GM19372 (cell line): ENCODE results near the gene ANO4.
"Not testable (repeated sequence)": the region's sequence is repeated elsewhere in the genome, so short reads cannot be mapped to it uniquely, and the experiment has no call there.

Experiments
- ATAC-seq: cut with Tn5 transposase; IDR thresholded peaks from one replicate; pipeline ENCODE4 v1.9.1; 2021; ENCODE audit warnings: mild to moderate bottlenecking, low read depth, moderate library complexity; ENCODE audit not compliant: unreplicated experiment

The ANO4 gene

DNA sequence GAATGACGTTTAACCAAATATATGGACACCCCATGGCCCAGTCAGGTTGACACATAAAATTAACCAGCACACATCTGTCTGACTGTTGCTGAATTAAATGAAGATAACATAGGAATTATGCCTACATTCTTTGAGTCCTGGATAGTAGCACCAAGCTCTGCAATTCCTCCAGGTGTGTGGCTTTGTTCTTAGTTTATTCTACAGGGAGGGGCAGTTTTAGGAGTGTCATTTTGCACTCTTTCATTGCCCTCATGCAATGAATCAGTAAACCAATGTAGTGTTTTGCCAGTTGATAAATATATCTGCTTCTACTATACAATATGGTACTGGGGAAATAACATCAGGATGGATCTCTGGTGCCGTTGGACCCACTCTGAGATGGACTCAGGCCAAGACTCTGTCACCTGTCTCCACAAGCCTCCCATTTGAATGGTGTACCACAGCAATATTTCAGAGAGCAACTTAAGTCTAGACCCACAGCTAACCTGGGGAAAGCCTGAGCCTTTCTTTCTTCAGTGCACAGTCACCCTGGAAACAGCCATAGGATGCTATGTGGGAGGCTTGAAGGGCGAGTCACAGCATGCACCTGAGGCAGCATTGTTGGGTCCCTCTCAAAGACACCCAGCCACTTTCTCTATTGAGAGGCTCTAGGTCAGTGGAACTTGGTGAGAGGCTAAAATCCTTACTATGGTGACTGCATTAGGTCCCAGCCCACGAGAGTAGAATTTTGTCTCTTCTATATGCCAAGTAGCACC is 73.2 kb downstream of the ANO4 start:
- no peak for ATAC-seq

DNA sequence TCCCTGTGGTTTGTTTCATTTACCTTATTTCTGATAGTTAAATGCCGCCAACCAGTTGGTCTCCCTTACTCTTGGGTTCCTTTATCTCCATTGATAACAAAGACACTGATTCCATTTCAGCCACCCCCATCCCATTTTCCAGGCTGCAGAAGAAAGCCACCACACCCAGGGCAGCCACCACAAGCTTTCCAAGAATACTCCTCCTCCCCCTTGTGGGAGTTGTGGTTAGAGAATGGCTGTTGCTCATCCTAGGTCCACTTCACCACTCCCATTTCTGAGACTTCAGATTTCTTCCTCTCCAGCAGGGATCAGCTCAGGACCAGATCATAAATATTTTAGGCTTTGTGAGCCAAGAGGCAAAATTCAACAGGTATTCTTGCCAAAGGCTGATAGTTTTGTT is 73.9 kb downstream of the ANO4 start:
- ATAC-seq, result no peak

DNA sequence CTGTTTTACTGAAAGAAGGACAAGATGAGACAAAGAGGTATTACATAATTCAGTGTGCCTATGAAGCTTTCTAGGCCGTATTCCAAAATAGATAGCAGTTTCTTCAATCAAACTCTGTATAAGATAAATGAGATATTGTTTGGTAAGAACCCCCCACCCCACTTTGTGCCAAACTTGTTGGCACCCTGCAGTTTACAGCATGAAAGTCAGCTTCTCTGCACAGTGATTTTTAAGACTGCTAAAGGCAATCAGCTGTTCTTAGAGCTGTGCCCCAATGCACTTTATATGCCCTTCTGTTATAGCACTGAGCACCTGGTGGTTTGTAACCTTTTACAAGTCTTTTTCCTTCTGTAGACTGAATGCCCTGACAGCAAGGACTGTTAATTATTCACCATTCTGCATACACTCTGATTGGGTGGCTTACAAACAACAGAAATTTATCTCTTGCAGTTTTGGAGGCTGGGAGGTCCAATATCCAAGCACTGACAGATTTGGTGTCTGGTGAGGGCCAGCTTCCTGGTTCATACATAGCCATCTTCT is 76.7 kb downstream of the ANO4 start:
- no peak for ATAC-seq

DNA sequence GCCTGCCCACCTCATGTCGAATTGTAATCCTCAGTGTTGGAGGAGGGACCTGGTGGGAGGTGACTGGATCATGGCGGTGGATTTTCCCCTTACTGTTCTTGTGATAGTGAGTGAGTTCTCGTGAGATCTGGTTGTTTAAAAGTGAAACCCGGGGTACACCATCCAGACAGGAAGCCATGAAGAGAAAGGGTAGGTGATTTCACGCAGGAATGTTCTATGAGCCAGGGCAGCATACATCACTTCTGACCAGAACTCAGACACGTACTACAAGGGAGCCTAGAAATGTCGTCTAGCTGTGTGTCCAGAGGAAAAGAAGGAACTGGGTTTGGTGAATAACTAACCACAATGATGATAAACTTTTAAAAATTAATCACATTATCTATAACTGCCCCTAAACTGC is 80.6 kb downstream of the ANO4 start:
- ATAC-seq, result no peak

DNA sequence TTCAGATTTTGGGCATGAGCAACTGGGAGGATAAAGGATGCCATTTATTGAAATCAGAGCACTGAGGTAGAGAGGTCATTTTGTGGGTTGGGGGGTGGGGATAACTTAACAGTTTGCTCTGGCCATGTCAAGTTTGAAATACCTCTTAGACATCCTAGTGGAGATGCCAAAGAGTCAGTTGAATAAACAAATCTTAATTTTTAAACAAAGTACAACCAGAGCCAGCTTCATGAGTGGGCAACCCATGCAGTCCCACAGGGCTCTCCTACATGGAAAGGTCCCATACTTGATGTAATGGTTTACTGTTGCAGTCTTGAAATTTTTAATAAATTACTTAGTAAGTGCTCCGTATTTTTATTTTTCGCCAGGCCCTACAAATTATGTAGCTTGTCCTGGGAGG is 81.2 kb downstream of the ANO4 start:
- no peak for ATAC-seq

DNA sequence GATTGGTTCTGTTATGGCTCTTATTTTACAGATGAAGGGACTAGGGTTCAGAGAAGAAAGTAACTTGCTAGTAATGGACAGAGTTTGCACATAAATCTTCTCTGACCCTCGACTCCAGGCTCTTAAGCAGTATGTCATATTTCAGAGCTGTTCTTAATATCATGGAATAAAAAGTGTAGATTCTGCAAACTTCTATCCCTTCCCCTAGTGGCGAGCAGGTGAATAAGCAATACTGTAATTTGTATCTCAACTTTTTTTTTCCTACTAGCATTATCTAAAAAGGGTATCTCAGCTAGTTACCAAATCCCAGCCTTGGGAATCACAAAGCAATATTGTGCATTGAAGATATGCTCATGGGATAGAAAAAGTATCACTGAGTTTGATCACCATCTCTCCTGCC is 83.2 kb downstream of the ANO4 start:
- ATAC-seq, result no peak

DNA sequence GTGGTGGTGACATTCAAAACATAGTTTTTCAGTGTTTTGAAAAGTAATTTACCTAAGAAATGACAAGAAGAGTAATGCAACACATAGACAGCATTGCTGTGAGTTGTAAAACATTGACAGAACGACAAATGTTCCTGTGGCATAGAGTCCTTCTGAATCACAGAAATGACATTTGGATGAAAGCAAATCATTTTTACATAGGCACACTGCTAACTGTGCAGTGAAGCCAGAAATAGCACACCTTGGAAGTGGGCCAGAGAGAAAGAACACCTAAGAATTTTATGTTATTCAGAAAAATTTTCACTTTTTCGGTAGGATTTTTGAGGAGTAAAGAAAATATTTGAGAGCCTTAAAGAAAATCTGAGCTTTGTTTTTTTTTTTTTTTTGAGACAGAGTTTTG is 100.6 kb downstream of the ANO4 start:
- no peak for ATAC-seq

DNA sequence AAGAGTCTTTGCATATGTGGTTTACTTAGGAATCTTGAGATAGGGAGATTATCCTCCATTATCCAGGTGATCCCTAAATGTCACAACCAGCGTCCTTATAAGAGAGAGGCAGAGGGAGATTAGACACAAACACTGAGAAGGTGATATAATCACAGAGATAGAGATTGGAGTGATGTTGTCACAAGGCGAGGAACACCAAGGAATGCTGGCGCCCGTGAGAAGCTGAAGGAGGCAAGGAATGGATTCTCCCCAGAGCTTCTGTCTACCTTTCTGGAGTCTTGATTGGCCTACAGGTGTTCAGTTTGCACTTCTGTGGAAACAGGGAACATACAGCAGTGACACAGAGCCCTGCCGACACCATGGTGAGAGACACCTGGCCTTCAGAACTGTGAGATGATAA is 101.6 kb downstream of the ANO4 start:
- ATAC-seq, result no peak

DNA sequence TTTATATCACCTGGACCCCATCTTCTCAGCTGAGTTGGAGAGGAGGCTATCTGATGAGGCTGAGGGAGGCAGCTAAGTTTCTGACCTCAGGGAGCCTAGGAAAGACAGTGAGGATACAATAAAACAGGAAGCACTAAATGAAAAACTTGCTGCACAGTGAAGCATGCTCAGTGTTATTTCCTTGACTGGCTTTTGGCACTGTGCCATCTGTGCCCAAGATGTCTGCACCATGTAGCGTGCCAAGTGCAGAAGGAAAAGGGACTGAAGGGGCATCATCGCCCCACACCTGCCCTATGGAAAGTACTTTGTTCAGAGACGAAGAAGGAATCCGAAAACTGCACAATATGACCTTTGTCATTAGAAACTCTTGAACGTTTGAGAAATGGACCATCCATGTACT is 102.7 kb downstream of the ANO4 start:
- no peak for ATAC-seq

DNA sequence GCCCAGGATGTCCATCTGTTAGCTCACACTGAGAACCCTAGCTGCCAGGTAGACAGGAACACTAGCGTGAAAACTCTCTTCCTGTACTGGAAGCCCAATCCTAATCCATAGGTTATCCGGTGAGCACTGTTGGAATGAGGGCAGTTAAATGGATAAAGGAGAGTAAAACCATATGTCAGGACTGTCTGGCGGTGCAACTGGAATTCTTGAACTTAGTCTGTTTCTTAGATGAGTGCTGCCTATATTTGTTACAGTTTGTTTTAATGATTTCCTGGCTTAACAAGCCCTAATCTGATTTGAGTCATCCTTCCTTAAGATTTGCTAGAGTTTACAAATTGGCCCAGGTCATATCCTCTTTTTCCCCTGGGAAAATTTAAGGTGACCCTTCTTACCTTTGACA is 104.7 kb downstream of the ANO4 start:
- ATAC-seq, result no peak

DNA sequence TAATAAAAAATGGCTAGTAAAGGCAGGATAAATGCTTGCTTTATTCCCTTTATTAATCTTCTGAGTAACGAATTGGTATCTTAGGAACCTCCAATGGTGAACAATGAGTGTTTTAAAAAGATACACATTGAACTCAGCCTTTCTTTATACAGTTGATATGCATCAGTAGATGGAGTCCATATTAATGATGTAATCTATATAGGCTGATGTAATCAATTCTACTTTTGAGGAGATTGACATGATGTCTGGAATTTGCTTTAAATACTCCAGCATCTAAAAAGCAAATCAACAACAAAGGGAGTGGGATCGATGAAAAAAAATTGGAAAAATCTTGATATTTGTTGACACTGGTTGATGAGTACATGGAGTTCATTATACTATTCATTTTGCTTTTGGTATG is 106.2 kb downstream of the ANO4 start:
- no peak for ATAC-seq

DNA sequence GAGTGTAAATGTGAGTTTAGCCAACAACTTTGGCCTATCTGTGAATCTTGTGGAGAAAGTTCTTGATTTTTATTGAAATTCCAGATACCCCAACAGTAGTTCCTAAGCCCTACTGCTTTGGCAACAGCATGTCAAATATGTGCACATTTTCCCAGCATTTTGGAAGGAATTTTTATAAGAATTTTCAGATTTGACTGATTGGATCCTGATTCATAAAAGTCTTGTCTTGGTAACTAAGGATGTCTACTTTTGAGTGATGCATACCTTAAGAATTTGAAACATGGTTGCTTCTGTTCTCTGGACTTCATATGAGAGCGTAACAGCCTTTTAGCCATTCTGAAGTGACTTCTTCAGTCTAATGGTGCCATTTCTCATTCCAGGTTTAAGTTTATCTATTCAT is 106.7 kb downstream of the ANO4 start:
- no peak for ATAC-seq

DNA sequence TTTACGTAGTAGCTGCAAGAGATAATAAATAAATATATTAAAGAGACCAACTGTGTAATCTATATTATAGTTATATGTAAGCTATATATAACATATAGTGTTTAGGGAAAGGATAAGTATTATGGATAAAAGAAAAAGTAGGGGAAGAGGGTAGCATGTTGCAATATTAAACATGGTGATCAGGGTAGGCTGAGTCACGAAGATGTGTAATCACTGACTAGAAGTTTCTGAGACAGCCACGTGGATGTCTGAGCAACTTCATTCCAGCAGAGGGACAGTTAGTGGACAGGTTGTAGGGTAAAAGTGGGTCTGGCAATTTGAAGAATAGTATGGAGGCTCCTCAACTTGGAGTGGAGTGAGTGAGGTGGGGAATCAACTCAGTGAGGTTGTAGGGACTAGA is 109.7 kb downstream of the ANO4 start:
- no peak for ATAC-seq

DNA sequence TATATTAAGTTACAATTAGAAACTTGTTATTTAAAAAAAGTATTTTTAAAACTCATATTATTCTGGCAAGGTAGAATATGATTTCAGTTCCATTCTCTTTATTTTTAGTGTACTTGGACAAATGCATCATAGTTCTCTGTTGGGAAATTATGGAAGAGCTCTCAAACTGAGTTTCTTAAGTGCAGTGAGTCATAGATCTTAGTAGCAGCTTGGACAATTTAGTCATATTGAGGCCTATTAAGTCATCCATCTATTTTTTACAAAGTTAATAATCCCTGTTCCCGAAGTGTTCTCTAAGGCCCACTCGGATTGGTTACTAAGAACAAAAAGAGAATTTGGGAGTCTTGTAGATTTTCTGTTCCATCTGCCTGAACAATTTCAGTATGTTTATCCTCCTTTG is 113.9 kb downstream of the ANO4 start:
- ATAC-seq, result no peak

DNA sequence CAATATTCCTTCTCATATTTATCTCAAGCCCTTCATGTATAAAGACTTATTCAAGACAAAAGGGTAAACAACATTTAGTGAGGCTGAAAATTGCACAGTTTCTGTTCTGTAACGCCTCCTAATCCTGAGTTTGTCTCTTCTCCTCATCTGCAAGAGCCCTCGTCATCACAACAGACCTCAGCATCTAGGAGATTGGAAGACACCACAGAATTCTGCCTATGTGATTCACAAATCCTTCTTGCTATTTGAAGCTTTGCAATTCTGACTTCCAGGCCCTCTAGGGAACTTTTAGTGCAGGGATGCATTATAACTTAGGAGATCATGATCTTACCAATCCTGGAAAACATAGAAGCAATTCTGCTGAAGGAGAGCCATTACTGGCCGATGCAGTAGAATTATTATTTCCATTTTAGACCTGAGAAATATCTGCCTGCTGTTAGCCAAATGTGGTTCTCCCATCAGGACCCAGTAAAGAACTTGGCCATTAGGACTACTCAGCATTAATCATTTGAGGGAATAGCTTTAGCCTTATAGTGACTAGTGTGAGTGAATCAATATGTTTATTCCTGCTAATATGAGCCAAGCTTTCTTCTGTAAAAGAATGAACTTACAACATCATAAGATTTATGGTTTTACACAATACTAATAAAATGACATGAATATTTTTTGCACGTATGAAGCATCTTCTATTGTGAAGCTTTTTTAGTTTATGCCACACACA is 119.5 kb downstream of the ANO4 start:
- ATAC-seq, result no peak

DNA sequence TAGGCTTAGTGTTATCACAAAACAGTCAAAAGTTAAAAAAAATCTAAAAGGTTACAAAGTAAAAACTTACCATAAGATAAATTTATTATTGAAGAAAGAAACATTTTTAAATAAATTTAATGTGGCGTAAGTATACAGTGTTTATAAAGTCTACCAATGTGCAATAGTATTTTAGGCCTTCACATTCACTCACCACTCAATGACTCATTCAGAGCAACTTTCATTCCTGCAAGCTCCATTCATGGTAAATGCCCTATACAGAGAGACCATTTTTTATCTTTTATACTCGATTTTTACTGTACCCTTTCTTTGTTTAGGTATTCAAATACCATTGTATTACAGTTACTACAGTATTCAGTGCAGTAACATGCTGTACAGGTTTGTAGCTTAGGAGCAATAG is 124.5 kb downstream of the ANO4 start:
- no peak for ATAC-seq

DNA sequence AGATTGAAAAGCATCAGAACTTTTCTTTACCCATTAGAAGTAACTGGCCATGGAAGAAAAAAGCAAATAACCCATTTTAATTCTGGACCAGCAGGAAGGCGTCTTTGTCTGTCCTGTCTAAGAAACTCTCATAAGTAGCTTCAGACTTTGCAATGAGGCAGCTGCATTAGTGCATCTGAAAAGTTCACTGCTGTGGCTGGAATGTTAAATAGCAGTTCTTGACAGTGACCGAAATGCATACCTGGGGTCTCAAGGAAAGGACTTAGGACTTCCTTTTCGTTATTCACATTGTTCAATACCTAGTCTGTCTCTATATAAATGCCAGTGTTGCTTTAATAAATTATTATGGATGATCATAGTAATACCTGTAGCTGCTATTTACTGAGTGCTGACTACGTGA is 125.9 kb downstream of the ANO4 start:
- no peak for ATAC-seq

DNA sequence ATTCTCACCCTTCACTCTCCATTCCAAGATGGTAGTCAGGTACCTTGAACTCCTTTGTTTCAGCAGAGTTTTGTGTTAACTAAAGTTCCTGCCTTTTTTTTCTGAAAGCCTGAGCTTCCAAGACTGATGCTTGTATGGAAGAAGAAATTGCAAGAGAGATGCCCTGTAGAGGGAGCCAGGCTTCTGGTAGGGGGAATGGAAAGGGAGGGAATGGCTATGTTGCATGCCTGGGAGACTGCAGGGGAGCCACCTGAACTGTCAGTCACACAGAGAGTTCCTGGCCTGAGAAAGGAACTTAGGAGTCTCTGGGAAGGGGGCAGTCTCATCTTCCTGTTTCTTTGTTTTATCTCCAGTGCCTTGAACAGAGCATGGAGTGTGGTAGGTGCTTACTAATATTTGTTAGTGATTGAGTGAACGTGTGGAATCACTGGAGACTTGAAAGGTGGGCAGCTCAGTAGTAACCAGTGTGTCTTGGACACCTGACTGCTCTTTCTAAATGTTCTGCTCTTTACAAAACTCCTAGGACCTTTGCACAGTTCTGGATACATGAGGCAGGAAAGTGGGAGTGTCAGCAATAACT is 132.2 kb downstream of the ANO4 start:
- no peak for ATAC-seq

DNA sequence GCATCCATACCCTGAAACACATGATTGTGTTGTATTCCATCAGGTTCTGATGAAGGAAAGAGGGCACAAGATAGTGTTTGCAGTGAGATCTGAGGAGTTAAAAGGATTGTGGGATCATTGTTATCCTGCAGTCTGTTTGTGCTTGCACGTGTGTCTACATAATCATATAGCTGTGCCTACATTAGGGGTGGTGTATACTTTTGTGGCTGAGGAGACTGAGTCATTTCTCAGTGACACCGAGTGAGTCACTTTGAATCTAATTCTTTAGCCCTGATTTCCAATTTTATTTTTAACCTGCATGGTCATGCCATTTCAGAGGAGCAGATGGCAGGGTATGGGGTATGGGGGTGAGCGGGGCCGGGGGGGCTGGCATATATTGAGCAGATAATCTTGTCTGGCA is 133.2 kb downstream of the ANO4 start:
- no peak for ATAC-seq

DNA sequence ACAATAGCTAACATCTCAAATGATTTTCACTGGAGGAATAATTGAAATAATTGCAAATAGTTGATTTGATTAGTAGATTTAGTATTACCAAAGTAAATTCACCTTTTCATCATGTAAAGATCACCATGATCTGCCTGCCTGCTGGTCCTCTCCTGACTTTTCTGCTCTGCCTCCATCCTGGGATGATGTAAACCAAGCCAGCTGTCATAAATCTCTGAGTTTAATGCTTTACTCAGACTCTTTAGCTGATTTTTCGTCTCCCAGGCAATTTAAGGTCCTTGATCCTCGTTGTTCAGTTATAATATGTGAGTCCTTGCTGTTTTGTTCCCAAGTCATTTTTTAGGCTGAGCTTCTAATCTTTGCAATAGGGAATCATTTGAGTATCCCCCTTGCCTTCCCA is 138.0 kb downstream of the ANO4 start:
- ATAC-seq, result no peak

DNA sequence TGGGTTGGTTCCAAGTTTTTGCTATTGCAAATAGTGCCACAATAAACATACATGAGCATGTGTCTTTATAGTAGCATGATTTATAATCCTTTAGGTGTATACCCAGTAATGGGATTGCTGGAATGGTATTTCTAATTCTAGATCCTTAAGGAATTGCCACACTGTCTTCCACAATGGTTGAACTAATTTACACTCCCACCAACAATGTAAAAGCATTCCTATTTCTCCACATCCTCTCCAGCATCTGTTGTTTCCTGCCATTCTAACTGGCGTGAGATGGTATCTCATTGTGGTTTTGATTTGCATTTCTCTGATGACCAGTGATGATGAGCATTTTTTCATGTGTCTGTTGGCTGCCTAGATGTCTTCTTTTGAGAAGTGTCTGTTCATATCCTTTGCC is 139.0 kb downstream of the ANO4 start:
- not testable (repeated sequence) for ATAC-seq

DNA sequence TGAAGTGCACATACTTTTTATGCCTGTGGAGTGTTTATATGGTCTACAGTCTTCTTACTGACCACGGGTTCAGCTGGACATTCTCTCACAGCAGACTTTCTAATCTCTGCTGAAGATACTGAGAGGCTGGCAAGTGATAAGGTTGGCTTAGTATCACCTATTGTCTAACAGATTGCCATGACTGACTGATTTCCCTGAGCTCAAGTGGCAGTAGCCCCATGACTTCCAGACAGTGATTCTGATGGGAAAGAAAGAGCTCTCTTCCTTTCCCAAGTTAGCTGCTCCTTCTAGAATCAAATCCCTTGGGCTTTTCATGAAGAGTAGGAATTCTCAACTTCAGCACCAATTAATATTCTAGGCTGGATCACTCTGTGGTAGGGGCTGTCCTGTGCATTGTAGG is 141.4 kb downstream of the ANO4 start:
- no peak for ATAC-seq
